GM12878 (cell line): ENCODE results near the gene UQCR11. TPM values are rescaled to one million over a fixed set of nuclear protein-coding genes. Genes with fewer than 3 reads are reported as not detected.

Experiments
- BMI1 ChIP-seq: fragments of 450-650 bp; IDR thresholded peaks from 2 replicates; pipeline ENCODE4 v1.6.1; 2016; ENCODE audit warnings: mild to moderate bottlenecking, moderate library complexity, borderline replicate concordance
- BRCA1 ChIP-seq: IDR thresholded peaks from 2 replicates; pipeline ENCODE4 v1.6.1; 2011; ENCODE audit warnings: low read depth, low read length, improper control_type of control experiment
- IKZF1 ChIP-seq: fragments of 450-650 bp; conservative IDR thresholded peaks from 2 replicates; pipeline ENCODE4 v1.6.1; 2017; ENCODE audit warnings: antibody characterized with exemption, mild to moderate bottlenecking
- IKZF2 ChIP-seq, 2 experiments: fragments of 450-650 bp; IDR thresholded peaks; 2 replicates each; pipeline ENCODE4 v1.6.1; 2017; ENCODE audit warnings: mild to moderate bottlenecking in 2 of 2, moderate library complexity in 2 of 2
- IRF4 ChIP-seq: IDR thresholded peaks from 2 replicates; pipeline ENCODE4 v1.6.1; 2011; ENCODE audit warnings: low read depth, low read length
- KLF5 ChIP-seq: fragments of 450-650 bp; IDR thresholded peaks from 2 replicates; pipeline ENCODE4 v1.6.1; 2014; ENCODE audit warnings: mild to moderate bottlenecking; ENCODE audit not compliant: partially characterized antibody
- LARP7 ChIP-seq: fragments of 450-650 bp; IDR thresholded peaks from 2 replicates; pipeline ENCODE4 v1.6.1; 2017; ENCODE audit warnings: mild to moderate bottlenecking
- MXI1 ChIP-seq: fragments of 150-350 bp; IDR thresholded peaks from 2 replicates; pipeline ENCODE4 v1.6.1; 2011; ENCODE audit warnings: low read depth, mild to moderate bottlenecking, inconsistent platforms, low read length, improper control_type of control experiment
- NBN ChIP-seq: fragments of 450-650 bp; IDR thresholded peaks from 2 replicates; pipeline ENCODE4 v1.6.1; 2016
- NFIC ChIP-seq: IDR thresholded peaks from 2 replicates; pipeline ENCODE4 v1.6.1; 2012; ENCODE audit warnings: low read depth, mild to moderate bottlenecking, inconsistent platforms, low read length, moderate library complexity
- NR2C1 ChIP-seq: fragments of 450-650 bp; IDR thresholded peaks from 2 replicates; pipeline ENCODE4 v1.6.1; 2017; ENCODE audit warnings: antibody characterized with exemption, mild to moderate bottlenecking, moderate library complexity
- POLR2AphosphoS5 ChIP-seq: IDR thresholded peaks from 2 replicates; pipeline ENCODE4 v1.6.1; 2011; ENCODE audit warnings: mild to moderate bottlenecking, low read length, inconsistent platforms
- TARDBP ChIP-seq: IDR thresholded peaks from 2 replicates; pipeline ENCODE4 v1.6.1; 2016; ENCODE audit warnings: borderline replicate concordance
- TCF7 ChIP-seq: IDR thresholded peaks from 2 replicates; pipeline ENCODE4 v1.6.1; 2014; ENCODE audit warnings: antibody characterized with exemption, borderline replicate concordance
- ZNF207 ChIP-seq: fragments of 450-650 bp; IDR thresholded peaks from 2 replicates; pipeline ENCODE4 v1.6.1; 2014; ENCODE audit warnings: antibody characterized with exemption, mild to moderate bottlenecking, borderline replicate concordance
- polyA plus RNA-seq, 11 experiments: library from polyadenylated mRNA; depleted of rRNA in 4 of 11; unstranded in 6 of 11; stranded (reverse) in 5 of 11; fragments of >200 nt; fragmentation: Nextera tagmentation in 4 of 11; fragmentation: Illumina TruSeq in 1 of 11; extraction: Ambion mirVana in 4 of 11; extraction: Trizol in 1 of 11; gene quantifications; 1 replicate in 1 of 11; 2 replicates in 10 of 11; pipeline versions ENCODE4 v1.2.1 to v1.2.3, GENCODE V29; 2011 to 2016; ENCODE audit warnings: inconsistent platforms in 2 of 11, missing spikeins in 2 of 11, low read depth in 1 of 11
- total RNA-seq, 4 experiments: library from RNA; depleted of rRNA in 3 of 4; stranded (reverse); fragments of >200 nt in 3 of 4; fragmentation: Illumina TruSeq in 1 of 4; extraction: Trizol in 1 of 4; gene quantifications; 2 replicates each; pipeline versions ENCODE4 v1.2.1 to v1.2.3, GENCODE V29; 2013 to 2021
- TF ChIP-seq, protein P1 (sequence below): fragments of 450-650 bp; IDR thresholded peaks from 2 replicates; pipeline ENCODE4 v1.6.1; 2016; ENCODE audit warnings: mild to moderate bottlenecking
- TF ChIP-seq, protein P2 (sequence below): fragments of 450-650 bp; IDR thresholded peaks from 2 replicates; pipeline ENCODE4 v1.6.1; 2017; ENCODE audit warnings: mild to moderate bottlenecking, low read depth, inconsistent platforms; ENCODE audit not compliant: poor library complexity, severe bottlenecking
- TF ChIP-seq, protein P3 (sequence below): IDR thresholded peaks from 2 replicates; pipeline ENCODE4 v1.6.1; 2012; ENCODE audit warnings: low read depth, low read length, improper control_type of control experiment
- TF ChIP-seq, protein P4 (sequence below): fragments of 450-650 bp; IDR thresholded peaks from 2 replicates; pipeline ENCODE4 v1.6.1; 2017; ENCODE audit warnings: low read depth, mild to moderate bottlenecking, moderate library complexity
- TF ChIP-seq, protein P5 (sequence below): fragments of 150-350 bp; IDR thresholded peaks from 2 replicates; pipeline ENCODE4 v1.6.1; 2016; ENCODE audit warnings: low read depth, low read length

UQCR11 gene
- total and polyA plus RNA-seq, 10 of the 15 experiments (the other 5 are each of a cell fraction or from before 2014, with no cell fraction given), result 28.6 to 586 (median 193) TPM

DNA sequence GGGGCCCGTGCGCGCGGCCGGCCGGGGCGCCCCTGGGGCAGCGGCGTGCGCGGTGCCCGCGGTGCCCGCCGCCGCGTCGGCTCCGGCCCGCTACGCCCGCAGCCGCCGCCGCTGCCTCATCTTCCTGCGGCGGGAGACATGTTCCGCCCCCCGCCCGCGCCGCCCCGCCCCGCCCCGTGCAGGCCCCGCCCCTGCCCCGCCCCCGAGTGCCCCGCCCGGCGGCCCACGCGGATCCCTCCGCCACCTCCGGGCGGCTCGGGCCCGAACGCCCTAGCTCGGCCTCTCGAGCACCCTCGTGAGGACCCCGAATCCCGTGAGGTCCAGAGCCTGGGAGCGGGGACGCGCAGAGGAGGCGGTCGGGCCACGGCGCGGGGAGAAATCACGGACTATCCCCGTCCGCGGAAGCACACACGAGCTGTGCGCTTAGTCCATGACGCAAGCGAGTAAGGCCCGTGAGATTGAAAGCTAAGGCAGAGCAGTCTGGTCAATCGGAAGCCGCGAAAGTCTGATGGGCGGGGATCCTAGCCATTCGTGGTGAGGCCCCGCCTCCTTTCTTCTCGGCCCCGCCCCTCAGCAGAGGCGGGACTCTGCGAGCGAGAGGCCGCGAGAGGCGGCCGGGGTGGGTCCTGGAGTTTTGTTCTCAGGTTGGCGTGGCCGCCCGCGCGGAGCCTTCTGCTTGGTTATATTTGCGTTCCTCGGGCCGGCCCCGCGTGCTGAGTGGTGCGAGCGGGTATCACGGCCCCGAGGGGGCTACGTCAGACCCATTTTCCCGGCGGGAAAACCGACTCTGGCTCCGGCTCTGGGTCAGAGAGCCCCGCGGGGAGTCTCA is 47.4 kb upstream of the UQCR11 start, which contains the start of gene TCF3 (continued):
- TF ChIP-seq, protein P1, sequence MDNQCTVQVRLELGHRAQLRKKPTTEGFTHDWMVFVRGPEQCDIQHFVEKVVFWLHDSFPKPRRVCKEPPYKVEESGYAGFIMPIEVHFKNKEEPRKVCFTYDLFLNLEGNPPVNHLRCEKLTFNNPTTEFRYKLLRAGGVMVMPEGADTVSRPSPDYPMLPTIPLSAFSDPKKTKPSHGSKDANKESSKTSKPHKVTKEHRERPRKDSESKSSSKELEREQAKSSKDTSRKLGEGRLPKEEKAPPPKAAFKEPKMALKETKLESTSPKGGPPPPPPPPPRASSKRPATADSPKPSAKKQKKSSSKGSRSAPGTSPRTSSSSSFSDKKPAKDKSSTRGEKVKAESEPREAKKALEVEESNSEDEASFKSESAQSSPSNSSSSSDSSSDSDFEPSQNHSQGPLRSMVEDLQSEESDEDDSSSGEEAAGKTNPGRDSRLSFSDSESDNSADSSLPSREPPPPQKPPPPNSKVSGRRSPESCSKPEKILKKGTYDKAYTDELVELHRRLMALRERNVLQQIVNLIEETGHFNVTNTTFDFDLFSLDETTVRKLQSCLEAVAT, result peak; percentile 89
- TF ChIP-seq NBN (peak; percentile 96), MXI1 (peak; percentile 68), TARDBP (0 out of 2 replicates have a peak, but pooled peaks have one; percentile 82), BRCA1 (peak; percentile 47; the same call in 1 of the 2 replicates), ZNF207 (peak; percentile 76; the same call in 1 of the 2 replicates), BMI1 (no peak), POLR2AphosphoS5 (0 out of 2 replicates have a peak, but pooled peaks have one; percentile 39), NR2C1 (peak; percentile 62), TCF7 (no peak), NFIC (no peak), LARP7 (peak; percentile 43), KLF5 (peak; percentile 93), IKZF2 (IDR thresholded peaks at IDR 0.05) (peak; percentile 90 to 91), IKZF1 (peak; percentile 97), IRF4 (0 out of 2 replicates have a peak, but pooled peaks have one; percentile 36)
- TF ChIP-seq, protein P2, sequence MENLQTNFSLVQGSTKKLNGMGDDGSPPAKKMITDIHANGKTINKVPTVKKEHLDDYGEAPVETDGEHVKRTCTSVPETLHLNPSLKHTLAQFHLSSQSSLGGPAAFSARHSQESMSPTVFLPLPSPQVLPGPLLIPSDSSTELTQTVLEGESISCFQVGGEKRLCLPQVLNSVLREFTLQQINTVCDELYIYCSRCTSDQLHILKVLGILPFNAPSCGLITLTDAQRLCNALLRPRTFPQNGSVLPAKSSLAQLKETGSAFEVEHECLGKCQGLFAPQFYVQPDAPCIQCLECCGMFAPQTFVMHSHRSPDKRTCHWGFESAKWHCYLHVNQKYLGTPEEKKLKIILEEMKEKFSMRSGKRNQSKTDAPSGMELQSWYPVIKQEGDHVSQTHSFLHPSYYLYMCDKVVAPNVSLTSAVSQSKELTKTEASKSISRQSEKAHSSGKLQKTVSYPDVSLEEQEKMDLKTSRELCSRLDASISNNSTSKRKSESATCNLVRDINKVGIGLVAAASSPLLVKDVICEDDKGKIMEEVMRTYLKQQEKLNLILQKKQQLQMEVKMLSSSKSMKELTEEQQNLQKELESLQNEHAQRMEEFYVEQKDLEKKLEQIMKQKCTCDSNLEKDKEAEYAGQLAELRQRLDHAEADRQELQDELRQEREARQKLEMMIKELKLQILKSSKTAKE, result peak; percentile 53
- TF ChIP-seq, protein P3, sequence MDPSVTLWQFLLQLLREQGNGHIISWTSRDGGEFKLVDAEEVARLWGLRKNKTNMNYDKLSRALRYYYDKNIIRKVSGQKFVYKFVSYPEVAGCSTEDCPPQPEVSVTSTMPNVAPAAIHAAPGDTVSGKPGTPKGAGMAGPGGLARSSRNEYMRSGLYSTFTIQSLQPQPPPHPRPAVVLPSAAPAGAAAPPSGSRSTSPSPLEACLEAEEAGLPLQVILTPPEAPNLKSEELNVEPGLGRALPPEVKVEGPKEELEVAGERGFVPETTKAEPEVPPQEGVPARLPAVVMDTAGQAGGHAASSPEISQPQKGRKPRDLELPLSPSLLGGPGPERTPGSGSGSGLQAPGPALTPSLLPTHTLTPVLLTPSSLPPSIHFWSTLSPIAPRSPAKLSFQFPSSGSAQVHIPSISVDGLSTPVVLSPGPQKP, result peak; percentile 18; the same call in 1 of the 2 replicates
- TF ChIP-seq, protein P4, sequence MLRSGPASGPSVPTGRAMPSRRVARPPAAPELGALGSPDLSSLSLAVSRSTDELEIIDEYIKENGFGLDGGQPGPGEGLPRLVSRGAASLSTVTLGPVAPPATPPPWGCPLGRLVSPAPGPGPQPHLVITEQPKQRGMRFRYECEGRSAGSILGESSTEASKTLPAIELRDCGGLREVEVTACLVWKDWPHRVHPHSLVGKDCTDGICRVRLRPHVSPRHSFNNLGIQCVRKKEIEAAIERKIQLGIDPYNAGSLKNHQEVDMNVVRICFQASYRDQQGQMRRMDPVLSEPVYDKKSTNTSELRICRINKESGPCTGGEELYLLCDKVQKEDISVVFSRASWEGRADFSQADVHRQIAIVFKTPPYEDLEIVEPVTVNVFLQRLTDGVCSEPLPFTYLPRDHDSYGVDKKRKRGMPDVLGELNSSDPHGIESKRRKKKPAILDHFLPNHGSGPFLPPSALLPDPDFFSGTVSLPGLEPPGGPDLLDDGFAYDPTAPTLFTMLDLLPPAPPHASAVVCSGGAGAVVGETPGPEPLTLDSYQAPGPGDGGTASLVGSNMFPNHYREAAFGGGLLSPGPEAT, result peak; percentile 92
- TF ChIP-seq, protein P5, sequence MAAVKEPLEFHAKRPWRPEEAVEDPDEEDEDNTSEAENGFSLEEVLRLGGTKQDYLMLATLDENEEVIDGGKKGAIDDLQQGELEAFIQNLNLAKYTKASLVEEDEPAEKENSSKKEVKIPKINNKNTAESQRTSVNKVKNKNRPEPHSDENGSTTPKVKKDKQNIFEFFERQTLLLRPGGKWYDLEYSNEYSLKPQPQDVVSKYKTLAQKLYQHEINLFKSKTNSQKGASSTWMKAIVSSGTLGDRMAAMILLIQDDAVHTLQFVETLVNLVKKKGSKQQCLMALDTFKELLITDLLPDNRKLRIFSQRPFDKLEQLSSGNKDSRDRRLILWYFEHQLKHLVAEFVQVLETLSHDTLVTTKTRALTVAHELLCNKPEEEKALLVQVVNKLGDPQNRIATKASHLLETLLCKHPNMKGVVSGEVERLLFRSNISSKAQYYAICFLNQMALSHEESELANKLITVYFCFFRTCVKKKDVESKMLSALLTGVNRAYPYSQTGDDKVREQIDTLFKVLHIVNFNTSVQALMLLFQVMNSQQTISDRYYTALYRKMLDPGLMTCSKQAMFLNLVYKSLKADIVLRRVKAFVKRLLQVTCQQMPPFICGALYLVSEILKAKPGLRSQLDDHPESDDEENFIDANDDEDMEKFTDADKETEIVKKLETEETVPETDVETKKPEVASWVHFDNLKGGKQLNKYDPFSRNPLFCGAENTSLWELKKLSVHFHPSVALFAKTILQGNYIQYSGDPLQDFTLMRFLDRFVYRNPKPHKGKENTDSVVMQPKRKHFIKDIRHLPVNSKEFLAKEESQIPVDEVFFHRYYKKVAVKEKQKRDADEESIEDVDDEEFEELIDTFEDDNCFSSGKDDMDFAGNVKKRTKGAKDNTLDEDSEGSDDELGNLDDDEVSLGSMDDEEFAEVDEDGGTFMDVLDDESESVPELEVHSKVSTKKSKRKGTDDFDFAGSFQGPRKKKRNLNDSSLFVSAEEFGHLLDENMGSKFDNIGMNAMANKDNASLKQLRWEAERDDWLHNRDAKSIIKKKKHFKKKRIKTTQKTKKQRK, result peak; percentile 92
